GM10266 (cell line): Measurements from ENCODE around the gene EBLN2.

ENCODE experiments used
- DNase-seq: peaks from one replicate; pipeline ENCODE4 v3.0.0; 2012; ENCODE audit errors: extremely low spot score
- TF ChIP-seq, protein P1 (sequence below): IDR thresholded peaks from 2 replicates; pipeline ENCODE4 v1.5.1; 2012; ENCODE audit warnings: mild to moderate bottlenecking, low read depth; ENCODE audit not compliant: control insufficient read depth, insufficient read depth; ENCODE audit errors: missing control alignments

Gene EBLN2

DNA sequence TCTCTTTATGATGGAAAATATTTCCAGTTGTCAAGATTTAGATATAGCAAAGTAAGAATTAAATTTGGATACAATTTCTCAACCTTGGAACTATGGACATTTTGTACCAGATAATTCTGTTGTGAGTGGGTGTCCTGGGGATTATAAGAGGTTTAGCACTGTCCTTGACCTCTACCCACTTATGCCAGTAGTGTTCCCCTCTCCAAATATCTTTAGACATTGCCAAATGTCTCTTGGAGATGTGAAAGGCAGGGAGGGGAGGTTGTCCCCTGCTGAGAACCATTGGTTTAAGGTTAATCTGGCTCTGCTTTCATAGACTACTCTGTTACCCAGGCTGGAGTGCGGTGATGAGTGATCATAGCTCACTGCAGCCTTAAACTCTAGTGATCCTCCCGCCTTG is at the start of gene EBLN2:
EBLN2 (plus strand) TSS at position 244 of the 400 bp plus-strand sequence. CDS start 423 bp downstream, outside the sequence.
- TF ChIP-seq, protein P1, sequence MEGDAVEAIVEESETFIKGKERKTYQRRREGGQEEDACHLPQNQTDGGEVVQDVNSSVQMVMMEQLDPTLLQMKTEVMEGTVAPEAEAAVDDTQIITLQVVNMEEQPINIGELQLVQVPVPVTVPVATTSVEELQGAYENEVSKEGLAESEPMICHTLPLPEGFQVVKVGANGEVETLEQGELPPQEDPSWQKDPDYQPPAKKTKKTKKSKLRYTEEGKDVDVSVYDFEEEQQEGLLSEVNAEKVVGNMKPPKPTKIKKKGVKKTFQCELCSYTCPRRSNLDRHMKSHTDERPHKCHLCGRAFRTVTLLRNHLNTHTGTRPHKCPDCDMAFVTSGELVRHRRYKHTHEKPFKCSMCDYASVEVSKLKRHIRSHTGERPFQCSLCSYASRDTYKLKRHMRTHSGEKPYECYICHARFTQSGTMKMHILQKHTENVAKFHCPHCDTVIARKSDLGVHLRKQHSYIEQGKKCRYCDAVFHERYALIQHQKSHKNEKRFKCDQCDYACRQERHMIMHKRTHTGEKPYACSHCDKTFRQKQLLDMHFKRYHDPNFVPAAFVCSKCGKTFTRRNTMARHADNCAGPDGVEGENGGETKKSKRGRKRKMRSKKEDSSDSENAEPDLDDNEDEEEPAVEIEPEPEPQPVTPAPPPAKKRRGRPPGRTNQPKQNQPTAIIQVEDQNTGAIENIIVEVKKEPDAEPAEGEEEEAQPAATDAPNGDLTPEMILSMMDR, result no peak

DNA sequence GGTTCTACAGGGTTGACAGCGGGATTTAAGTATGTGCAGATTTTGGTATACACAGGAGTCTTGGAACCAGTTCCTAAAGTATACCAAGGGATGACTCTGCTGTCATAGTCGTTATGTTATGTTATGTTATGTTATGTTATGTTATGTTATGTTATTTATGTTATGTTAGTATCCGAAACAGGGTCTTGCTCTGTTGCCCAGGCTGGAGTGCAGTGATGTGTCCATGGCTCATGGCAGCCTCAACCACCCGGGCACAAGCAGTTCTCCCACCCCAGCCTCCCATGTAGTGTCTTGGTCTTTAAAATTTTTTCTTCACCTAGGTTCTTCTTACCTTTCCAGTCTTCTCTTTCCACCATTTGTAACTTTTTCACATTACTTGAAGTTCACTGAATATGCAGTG is 43.2 kb upstream of the EBLN2 start:
- no peak for DNase-seq
- TF ChIP-seq, protein P1, result no peak

More for the DNA sequence above, at the start of gene EBLN2:
- DNase-seq, result no peak

DNA sequence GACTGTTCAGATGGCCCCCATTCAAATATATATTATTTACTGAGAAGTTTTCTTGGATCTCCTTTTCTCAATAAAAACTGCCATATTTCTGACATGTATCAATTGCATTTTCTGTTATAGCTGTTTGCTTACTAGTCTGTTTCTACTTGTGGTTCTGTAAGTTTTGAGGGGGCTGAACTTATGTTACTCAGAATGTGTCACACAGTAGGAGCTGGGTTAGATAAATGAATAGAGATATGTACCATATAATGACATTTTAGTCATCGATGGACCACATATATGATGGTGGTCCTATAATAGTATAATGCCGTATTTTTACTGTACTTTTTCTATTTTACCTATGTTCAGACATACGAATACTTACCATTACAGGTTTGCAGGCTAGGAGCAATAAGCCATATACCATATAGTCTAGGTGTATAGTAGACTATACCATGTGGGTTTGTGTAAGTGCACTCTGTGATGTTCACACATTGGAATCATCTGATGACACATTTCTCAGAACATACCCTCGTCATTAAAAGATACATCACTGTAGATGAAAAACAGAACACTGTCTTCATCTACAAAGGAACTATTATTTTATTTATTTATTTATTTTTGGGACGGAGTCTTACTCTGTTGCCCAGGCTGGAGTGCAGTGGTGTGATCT is 42.5 kb upstream of the EBLN2 start:
- DNase-seq, result no peak
- TF ChIP-seq, protein P1, result no peak

DNA sequence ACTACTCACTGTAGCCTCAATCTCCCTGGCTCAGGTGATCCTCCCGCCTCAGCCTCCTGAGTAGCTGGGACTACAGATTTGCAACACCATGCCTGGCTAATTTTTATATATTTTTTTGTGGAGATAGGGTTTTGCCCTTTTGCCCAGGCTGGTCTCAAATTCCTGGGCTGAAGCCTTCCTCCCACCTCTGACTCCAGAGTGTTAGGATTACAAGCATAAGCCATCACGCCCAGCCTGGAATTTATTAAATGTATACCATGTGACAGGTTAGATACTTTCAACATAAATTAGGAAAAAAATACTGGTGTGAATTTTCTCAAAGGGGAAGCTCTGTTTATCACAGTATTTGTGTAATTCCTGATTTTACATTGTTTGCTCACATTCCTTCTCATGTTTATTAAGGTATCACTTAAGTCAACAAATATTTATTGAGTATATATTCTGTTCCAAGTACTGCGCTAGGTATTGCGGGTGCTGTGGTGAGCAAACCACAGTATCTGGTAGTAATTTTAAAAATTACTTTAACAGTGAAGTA is 40.1 kb upstream of the EBLN2 start:
- TF ChIP-seq, protein P1, result no peak
- no peak for DNase-seq

DNA sequence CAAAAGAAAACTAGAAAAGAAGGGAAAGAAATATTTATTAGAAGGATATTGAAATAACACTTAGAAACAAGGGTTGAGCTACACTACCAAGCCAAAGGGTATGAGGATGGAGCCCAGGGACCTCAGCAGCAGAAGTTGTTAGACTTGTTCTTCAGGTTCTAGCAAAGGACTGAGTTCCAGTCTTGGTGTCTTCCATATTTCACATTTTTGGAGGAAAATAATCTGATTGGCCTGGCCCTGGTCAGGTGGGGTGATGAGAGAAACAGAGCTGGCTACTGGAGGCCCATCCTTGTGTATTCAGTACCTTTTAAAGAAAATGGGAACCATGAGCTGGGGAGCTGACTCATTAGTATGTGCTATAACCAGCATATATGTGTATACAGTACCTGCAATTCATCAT is 36.6 kb upstream of the EBLN2 start:
- DNase-seq, result no peak
- TF ChIP-seq, protein P1, result no peak

DNA sequence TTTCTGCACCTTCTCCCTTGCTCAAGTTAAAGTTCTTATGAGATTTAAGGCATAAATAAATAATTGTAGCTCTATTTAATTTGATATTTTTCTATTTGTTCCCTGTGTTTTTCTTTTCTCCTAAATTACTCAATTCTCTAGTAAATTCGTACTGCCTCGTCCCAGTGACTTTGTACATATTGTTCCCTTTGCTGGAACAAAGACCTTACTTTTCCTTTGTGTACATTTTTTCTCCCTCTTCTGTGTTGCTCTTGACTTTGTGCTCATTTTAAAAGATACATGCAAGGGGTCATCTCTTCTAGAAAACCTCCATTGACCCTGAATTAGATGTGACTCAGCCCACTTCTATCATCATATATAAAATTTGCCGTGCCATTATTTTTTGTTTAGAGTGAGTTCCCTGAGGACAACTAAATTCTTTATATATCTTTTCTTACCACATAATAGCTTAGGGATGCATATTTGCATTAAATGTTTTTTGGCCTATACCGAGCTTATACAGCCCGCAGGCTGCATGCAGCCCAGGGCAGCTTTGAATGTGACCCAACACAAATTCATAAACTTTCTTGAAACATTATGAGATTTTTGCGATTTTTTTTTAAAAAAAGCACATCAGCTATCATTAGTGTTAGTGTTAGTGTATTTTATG is 35.2 kb upstream of the EBLN2 start:
- no peak for DNase-seq
- TF ChIP-seq, protein P1, result no peak

DNA sequence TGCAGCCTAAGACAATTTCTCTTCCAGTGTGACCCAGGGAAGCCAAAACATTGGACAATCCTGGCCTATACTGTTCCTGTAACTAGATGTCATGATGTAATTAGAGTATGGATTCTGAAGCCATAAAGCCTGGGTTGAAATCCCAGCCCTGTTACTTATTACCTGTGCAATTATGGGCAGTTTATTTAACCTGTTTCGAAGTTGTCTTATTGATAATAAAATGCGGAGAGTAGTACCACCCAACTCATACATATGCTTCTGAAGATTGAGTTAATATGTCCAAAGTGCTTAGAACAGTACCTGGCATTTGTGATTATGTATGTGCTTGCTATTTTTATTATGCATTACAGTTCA is 34.7 kb upstream of the EBLN2 start:
- TF ChIP-seq, protein P1, result no peak
- DNase-seq, result no peak
